Natural killer cell treated with Interleukin-12 subunit alpha and Interleukin-12 subunit beta and Interleukin-15 and Interleukin-18, amount 100 ng/mL, for 72 hours (primary cell): ENCODE measurements around the gene GHRL. TPM values are rescaled to one million over a fixed set of nuclear protein-coding genes. Genes with fewer than 3 reads are reported as not detected.

Source experiments
- ATAC-seq, 2 donors: fragments of 150-1000 bp; cut with Tn5 transposase in 1 of 2; sonication (Bioruptor Pico), chemical (Tn5 transposase) in 1 of 2; 2 replicates each; pipeline ENCODE4 v1.10.0; 2021
- DNase-seq: peaks from one replicate; pipeline ENCODE4 v3.0.0; 2022; ENCODE audit warnings: low spot score
- H3K27ac Mint-ChIP-seq, 2 donors: 1 replicate in 1 of 2; 2 replicates in 1 of 2; pipeline ENCODE4 v1.8.0; 2022; ENCODE audit warnings: mixed read lengths in 2 of 2, mild to moderate bottlenecking in 1 of 2, moderate library complexity in 1 of 2
- H3K27me3 Mint-ChIP-seq, 2 donors: 1 replicate in 1 of 2; 2 replicates in 1 of 2; pipeline ENCODE4 v1.8.0; 2022; ENCODE audit warnings: mixed read lengths in 2 of 2
- H3K36me3 Mint-ChIP-seq: one replicate; pipeline ENCODE4 v1.8.0; 2022; ENCODE audit warnings: mixed read lengths
- H3K4me1 Mint-ChIP-seq, 2 donors: 1 replicate in 1 of 2; 2 replicates in 1 of 2; pipeline ENCODE4 v1.8.0; 2022; ENCODE audit warnings: low read depth in 2 of 2, mixed read lengths in 2 of 2, mild to moderate bottlenecking in 1 of 2
- H3K4me3 Mint-ChIP-seq: one replicate; pipeline ENCODE4 v1.8.0; 2022; ENCODE audit warnings: mixed read lengths
- H3K9me3 Mint-ChIP-seq: 2 replicates; pipeline ENCODE4 v1.8.0; 2022; ENCODE audit warnings: mixed read lengths
- total RNA-seq, 2 donors: library from RNA; stranded (reverse); gene quantifications; one replicate each; pipeline ENCODE4 v1.2.3, GENCODE V29; 2022

The GHRL gene
- total RNA-seq, 2 donors from 2014 or later: 0.69 to 0.78 TPM

DNA sequence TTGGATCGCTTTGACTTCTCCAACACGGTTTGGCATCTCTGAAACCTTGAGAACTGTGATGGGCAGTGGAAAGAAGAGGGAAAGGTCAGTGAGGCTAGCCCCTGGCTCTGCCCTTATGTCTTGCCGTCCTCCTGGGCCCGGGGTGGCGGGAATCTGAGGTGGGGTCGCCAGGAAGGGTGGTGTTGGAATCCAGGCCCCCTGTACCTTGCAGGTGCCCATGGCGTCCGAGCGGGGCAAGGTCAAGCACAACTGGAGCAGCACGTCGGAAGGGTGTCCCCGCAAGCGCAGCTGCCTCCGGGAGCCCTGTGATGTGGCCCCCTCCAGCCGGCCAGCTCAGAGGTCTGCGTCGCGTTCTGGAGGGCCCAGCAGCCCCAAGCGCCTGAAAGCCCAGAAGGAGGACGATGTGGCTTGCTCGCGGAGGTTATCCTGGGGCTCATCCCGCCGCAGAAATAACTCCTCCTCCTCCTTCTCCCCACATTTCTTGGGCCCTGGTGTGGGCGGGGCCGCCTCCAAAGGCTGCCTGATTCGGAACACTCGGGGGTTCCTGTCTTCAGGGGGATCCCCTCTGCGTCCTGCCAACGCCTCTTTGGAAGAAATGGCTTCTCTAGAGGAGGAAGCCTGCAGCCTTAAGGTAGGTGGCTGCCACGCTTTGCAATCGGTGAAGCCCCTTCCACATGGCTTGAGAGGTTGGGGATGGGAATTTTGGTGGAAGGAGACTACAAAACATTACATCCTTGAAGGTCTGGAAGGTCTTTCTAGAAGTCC lies 43.6 kb downstream of the GHRL start:
- H3K36me3 Mint-ChIP-seq: peaks cover 60% of the 10 kb centered on the region
- peak overlapping the region; percentile 85 to 90 for H3K27ac Mint-ChIP-seq
- ATAC-seq: peak; percentile 6 to 17
- H3K4me1 Mint-ChIP-seq: peaks cover 49 to 52% of the 10 kb centered on the region in 2 donors
- H3K27me3 Mint-ChIP-seq: no peaks in the 10 kb centered on the region
- H3K9me3 Mint-ChIP-seq: peaks cover 3% of the 10 kb centered on the region
- peak overlapping the region; percentile 99 for H3K4me3 Mint-ChIP-seq
- peak; percentile 73 for DNase-seq

DNA sequence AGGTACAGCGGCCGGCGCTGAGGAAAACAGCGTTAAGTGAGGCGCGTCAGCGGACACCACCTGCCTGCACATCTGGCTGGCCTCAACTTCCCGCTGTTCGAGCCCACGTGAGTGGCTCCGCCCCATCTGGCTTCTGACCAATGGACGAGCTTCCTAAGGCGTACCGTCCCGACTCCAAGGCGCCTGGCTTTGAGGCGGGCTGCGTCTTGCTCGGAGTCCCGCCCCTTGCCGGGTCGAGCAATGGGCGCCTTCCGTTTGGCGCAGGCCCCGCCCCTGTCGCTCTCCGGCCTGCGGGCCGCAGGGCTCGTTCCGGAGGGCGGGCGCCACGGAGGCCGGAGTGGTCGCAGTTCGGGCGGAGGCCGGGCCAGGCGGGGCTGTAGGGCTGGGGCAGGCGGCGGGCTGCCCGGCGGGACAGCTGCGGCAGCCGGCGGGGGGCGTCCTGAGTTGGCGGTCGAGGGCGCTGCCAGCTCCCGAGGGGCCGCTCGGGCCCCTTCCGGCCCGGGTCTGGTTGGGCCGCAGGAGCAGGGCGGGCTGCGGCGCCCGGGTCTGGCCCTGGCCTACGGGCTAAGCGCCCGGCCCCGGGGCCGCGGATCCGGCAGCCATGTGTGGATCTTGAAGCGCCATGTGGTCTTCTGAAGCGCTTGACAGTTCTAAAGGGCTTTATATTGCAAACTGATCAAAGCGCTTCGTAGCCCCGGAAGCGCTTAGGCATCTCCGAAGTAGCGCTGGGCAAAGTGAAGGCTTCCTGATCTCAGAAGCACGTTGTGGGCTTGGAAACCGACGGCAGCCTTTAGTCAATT lies 44.4 kb downstream of the GHRL start, which contains the start of gene TATDN2:
Gene TATDN2 (plus strand): TSS at position 276 of the 800 bp plus-strand sequence. CDS start 742 bp downstream, outside the sequence.
- H3K36me3 Mint-ChIP-seq: peaks cover 64% of the 10 kb centered on the region
- peaks cover 45 to 48% of the 10 kb centered on the region in 2 donors for H3K4me1 Mint-ChIP-seq
- H3K27ac Mint-ChIP-seq: peak within 1 kb of the TSS; percentile 85 to 94
- DNase-seq: peak; percentile 98
- H3K27me3 Mint-ChIP-seq: no peaks in the 10 kb centered on the region
- H3K9me3 Mint-ChIP-seq: peaks cover 3% of the 10 kb centered on the region
- peak within 1 kb of the TSS; percentile 99 for H3K4me3 Mint-ChIP-seq
- peak; percentile 98 for ATAC-seq

DNA sequence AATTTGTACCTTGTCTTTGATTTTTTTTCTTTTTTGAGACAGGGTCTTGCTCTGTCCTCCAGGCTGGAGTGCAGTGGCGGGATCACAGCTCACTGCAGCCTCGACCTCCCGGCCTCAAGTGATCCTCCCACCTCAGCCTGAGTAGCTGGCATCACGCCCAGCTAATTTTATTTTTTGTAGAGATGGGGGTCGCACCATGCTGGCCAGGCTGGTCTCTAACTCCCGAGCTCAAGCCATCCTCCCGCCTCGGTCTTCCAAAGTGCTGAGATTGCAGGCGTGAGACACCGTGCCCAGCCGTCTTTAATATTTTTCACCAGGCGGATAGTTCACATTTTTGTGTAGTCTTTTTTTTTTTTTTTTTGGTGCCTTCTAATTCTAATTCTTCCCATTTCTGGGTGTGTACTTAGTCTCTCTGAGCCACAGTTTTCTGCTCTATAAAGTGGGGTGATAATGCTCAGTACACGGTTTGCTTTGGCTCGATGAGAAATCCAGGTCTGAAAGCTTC lies 45.0 kb downstream of the GHRL start:
- H3K9me3 Mint-ChIP-seq: peaks cover 3% of the 10 kb centered on the region
- H3K4me1 Mint-ChIP-seq: peaks cover 47% of the 10 kb centered on the region in 2 donors
- peak overlapping the region; percentile 85 to 94 for H3K27ac Mint-ChIP-seq
- ATAC-seq (no peak), DNase-seq (no peak)
- no peaks in the 10 kb centered on the region for H3K27me3 Mint-ChIP-seq
- peak overlapping the region; percentile 85 for H3K4me3 Mint-ChIP-seq
- peaks cover 67% of the 10 kb centered on the region for H3K36me3 Mint-ChIP-seq

GRCh38 chr3:10245081-10245712 lies 47.5 kb downstream of the GHRL start:
- ATAC-seq: no peak
- Mint-ChIP-seq H3K36me3 (peaks cover 58% of the 10 kb centered on the region), H3K27ac (no peak overlapping the region), H3K4me1 (peaks cover 39 to 40% of the 10 kb centered on the region in 2 donors), H3K27me3 (no peaks in the 10 kb centered on the region), H3K4me3 (no peak overlapping the region), H3K9me3 (peaks cover 3% of the 10 kb centered on the region)
- no peak for DNase-seq

- DNase-seq: no peak
- Mint-ChIP-seq H3K4me1 (peaks cover 34 to 38% of the 10 kb centered on the region in 2 donors), H3K27ac (peak overlapping the region in 1 of 2 donors; percentile 60), H3K27me3 (no peaks in the 10 kb centered on the region), H3K36me3 (peaks cover 52% of the 10 kb centered on the region), H3K4me3 (no peak overlapping the region), H3K9me3 (peaks cover 3% of the 10 kb centered on the region)
- ATAC-seq: no peak
Measured at GRCh38 chr3:10244009-10244408, 48.7 kb downstream of the GHRL start.

DNA sequence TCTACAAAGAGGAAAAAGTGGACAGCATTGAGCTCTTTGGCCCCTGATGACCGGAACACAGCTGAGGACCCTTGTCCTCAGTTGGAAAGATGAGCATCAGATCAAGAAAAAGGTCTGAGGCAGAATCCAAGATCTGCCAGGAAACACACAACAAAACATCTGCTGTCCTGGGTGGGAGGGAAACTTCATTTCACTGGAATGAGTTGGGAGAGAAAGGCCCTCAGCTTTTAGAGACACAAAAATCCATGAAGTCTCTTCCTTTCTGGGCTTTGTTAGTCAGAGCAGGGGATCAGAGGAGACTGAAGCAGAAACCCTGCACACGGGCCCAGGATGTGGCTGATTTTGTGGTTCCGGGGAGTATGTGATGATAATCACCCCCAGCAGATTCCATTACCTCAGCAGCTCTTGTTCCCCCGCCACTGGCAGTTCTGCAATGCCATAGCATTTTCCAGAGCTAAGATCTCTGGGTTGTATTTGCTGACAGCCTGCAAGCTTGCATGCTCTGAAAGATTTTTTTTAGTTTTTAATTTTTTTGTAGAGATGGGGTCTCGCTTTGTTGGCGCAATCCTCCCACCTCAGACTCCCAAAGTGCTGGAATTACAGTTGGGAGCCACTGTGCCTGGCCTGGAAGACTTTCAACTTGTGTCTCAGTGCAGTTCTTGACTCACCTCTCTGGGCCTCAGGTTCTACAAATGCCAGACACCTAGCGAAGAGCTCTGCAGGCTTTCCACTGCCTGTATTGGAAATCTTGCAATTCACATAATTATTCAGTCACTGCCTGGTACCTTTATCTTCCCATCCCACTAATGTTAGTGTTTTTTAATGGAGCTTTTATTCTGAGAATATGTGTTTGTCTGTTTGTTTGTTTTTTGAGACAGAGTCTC lies 50.3 kb downstream of the GHRL start:
- peak overlapping the region; percentile 86 for H3K4me3 Mint-ChIP-seq
- DNase-seq: peak; percentile 83
- peaks cover 40 to 45% of the 10 kb centered on the region in 2 donors for H3K4me1 Mint-ChIP-seq
- peaks cover 3% of the 10 kb centered on the region for H3K9me3 Mint-ChIP-seq
- no peaks in the 10 kb centered on the region for H3K27me3 Mint-ChIP-seq
- H3K27ac Mint-ChIP-seq: peak overlapping the region; percentile 91 to 93
- ATAC-seq: peak; percentile 90 to 98
- peaks cover 52% of the 10 kb centered on the region for H3K36me3 Mint-ChIP-seq

GRCh38 chr3:10240799-10241198 lies 51.9 kb downstream of the GHRL start:
- H3K4me3 Mint-ChIP-seq: no peak overlapping the region

GRCh38 chr3:10238345-10239183 lies 54.2 kb downstream of the GHRL start:
- DNase-seq: no peak
- peak overlapping the region; percentile 17 for H3K4me3 Mint-ChIP-seq
- no peaks in the 10 kb centered on the region for H3K27me3 Mint-ChIP-seq
- H3K36me3 Mint-ChIP-seq: peaks cover 32% of the 10 kb centered on the region
- no peaks in the 10 kb centered on the region for H3K9me3 Mint-ChIP-seq
- peak overlapping the region; percentile 71 to 80 for H3K27ac Mint-ChIP-seq
- ATAC-seq: no peak
- peaks cover 37 to 44% of the 10 kb centered on the region in 2 donors for H3K4me1 Mint-ChIP-seq

More at GRCh38 chr3:10240799-10241198, 51.9 kb downstream of the GHRL start:
- no peak overlapping the region for H3K27ac Mint-ChIP-seq
- H3K27me3 Mint-ChIP-seq: no peaks in the 10 kb centered on the region
- no peak for DNase-seq
- ATAC-seq: no peak
- H3K36me3 Mint-ChIP-seq: peaks cover 53% of the 10 kb centered on the region
- H3K9me3 Mint-ChIP-seq: peaks cover 3% of the 10 kb centered on the region
- H3K4me1 Mint-ChIP-seq: peaks cover 41 to 50% of the 10 kb centered on the region in 2 donors

Other genes starting within 250 kb of the GHRL start
- gene FANCD2OS, start 184.7 kb downstream of the GHRL start, total RNA-seq: not detected
- gene BRK1, start 177.3 kb downstream of the GHRL start, total RNA-seq: 100 to 1,000 TPM in 1 of 2 donors, 10 to 100 TPM in 1; 86.8 to 132 TPM
- 10 to 100 TPM; 66.8 to 77.5 TPM for gene VHL, start 151.2 kb downstream of the GHRL start, total RNA-seq
- 10 to 100 TPM; 35.1 to 78.4 TPM for gene IRAK2, start 128.0 kb downstream of the GHRL start, total RNA-seq
- gene TATDN2, start 44.5 kb downstream of the GHRL start, total RNA-seq: 10 to 100 TPM; 66.3 to 93.3 TPM
- 100 to 1,000 TPM; 125 to 148 TPM for gene SEC13, start 28.2 kb upstream of the GHRL start, total RNA-seq
- gene ATP2B2, start 212.6 kb upstream of the GHRL start, total RNA-seq: not detected